Pons (tissue), 1 donor: ENCODE measurements around the gene ADAMTS13.
A peak's percentile ranks its signal among the peaks of the same experiment; 100 is the strongest.
"Not testable (repeated sequence)": the region's sequence is repeated elsewhere in the genome, so short reads cannot be mapped to it uniquely, and the experiment has no call there.

Experiments
- DNase-seq: peaks from one replicate; pipeline ENCODE4 v3.0.0-alpha.2; 2016; ENCODE audit warnings: low spot score

ADAMTS13 gene

DNA sequence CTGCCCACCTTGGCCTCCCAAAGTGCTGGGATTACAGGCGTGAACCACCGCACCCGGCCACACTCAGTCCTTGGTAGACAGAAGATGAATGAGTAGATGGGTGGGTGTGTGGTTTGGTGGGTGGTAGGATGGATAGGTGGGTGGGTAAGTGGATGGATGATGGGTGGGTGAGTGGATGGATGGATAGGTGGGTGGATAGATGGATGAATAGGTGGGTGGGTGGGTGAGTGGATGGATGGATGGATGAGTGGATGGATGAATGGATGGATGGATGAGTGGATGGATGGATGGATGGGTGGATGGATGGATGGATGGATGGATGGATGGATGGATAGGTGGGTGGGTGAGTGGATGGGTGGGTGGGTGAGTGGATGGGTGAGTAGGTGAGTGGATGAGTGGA is 29.9 kb upstream of the ADAMTS13 start:
- not testable (repeated sequence) for DNase-seq

DNA sequence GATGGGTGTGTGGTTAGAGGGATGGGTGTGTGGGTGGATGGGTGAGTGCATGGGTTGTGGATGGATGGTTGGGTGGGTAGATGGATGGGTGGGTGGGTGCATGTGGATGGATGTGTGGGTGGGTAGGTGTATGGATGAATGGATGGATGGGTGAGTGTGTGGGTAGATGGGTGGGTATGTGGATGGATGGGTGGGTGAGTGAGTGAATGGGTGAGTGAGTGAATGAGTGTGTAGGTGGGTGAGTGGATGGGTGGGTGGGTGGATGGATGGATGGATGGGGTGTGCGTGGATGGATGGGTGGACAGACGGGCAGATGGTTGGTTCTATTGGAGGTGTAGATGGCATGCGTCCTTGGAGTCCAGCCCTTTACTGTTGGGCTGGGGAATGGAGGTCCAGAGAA is 28.8 kb upstream of the ADAMTS13 start:
- no peak for DNase-seq

DNA sequence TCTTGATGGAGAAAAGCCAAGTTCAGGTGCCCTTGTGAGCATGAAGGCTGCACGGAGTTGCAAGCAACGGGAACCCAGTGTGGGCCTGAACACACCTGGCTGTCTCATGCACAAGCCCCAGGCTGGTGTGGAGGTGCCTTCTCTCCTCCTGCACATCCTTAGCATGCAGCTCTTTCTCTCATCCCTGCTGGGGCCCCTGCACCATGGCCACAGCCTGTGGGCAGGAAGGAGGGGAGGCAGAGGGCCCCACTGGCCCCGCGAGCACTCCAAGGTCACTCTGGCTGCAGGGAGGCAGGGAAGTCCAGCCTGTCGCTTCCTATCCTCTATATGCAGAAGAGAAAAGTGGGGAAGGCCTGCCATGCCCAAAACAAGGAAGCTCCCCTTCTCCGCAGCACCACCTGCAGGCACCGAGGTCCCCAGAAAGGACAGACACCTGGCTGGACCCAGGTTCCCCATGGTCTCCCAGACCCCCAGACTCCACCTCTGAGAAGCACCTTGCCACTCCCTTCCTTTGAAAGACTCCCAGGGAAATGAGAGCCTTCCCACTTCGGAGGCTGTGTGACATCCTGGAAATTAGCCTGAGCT is 27.4 kb upstream of the ADAMTS13 start:
- DNase-seq, result no peak

DNA sequence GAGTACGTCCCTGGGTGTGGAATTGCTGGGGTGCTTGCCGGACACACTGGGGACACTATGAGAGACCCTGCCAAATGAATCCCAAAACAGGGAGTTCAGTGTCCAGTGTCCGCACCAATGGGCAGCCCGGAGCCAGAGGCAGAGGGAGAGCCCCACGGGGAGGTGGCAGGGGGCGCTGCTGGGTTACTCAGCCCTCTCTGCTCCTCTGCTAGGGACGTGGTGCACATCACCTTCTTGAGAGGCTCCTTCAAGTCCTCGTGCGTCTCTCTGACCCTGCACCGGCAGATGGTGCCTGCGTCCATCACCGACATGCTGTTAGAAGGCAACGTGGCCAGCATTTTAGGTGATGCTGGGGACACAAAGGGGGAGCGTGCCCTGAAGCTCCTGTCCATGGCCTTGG is 25.2 kb upstream of the ADAMTS13 start:
- no peak for DNase-seq

DNA sequence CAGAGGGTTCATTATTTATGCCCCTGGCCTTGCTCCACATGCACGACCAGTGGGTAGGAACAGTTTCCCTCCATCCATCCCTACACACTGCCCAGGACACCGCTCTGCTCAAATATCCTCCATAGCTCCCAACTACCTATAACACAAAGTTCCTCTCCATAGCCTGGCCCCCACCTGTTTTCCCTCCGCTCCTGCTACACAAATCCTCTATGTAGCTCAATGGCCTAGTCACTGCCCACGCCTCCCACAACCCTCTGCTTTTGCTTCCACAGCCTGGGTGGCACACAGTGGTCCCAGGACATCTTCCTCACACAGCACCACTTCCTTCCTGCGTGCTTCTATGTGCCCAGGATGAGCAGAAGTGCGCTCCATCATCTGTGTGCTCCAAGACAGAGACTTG is 24.8 kb upstream of the ADAMTS13 start:
- no peak for DNase-seq

DNA sequence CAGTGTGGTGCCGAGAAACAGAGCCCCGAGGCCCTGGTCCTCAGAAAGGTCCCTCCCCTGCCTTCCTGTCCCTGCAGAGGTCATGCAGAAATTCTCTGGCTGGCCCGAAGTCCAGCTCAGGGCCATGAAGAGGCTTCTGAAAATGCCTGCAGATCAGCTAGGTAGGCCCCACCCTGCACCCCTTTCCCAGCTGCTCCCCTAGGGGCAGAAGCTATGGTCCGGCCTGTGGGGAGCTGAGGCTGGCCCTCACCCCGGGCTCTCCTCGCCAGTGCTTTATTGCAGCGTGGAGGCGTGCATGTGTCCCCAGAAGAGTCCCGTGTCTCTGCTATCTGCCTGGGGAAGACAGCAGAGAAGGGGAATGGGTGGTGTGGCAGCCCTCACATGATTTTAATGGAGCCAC is 24.3 kb upstream of the ADAMTS13 start:
- DNase-seq, result no peak

DNA sequence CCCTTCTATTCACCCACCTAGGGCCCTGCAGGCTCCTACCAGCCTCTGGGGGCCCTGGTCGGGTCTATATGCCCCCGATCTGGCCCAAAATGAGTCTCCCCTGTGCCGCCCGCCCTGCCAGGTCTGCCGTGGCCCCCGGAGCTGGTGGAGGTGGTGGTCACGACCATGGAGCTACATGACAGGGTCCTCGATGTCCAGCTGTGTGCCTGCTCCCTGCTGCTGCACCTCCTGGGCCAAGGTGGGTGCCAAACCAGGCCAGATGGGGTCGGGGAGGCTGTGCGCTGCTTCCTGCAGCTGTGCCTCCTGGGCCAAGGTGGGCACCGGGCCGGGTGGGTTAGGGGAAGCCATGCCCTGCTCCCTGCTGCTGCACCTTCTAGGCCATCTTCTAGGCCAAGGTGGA is 21.9 kb upstream of the ADAMTS13 start:
- DNase-seq, result no peak

DNA sequence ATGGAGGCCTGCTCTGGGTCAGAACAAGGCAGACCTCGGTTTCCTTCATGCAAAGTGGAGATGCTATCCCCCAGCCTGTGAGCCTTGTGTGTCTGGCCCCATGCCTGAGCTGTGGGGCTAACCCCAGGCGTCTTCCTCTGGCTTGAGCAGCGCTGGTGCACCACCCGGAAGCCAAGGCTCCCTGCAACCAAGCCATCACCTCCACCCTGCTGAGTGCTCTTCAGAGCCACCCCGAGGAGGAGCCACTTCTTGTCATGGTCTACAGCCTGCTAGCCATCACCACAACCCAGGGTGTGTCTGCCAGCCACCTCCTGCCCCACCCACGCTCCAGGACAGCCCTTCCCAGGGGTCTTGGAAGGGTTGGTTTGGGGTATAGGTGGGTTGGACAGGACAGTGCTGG is 20.6 kb upstream of the ADAMTS13 start:
- DNase-seq, result no peak

DNA sequence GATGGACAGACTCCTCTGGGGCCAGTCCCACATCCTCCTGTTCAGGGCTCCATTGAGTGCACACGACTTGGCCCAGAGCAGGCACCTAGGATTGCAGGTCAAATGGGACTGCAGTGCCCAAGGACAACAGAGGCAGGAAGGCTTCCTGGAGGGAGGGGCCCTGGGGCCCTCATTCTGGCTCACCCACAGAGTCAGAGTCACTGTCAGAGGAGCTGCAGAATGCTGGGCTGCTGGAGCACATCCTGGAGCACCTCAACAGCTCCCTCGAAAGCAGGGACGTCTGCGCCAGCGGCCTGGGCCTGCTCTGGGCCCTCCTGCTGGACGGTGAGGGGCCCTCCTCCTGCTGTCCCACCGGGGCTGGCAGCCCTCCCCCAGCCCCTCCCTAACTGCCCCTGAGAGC is 19.5 kb upstream of the ADAMTS13 start:
- DNase-seq, result no peak

DNA sequence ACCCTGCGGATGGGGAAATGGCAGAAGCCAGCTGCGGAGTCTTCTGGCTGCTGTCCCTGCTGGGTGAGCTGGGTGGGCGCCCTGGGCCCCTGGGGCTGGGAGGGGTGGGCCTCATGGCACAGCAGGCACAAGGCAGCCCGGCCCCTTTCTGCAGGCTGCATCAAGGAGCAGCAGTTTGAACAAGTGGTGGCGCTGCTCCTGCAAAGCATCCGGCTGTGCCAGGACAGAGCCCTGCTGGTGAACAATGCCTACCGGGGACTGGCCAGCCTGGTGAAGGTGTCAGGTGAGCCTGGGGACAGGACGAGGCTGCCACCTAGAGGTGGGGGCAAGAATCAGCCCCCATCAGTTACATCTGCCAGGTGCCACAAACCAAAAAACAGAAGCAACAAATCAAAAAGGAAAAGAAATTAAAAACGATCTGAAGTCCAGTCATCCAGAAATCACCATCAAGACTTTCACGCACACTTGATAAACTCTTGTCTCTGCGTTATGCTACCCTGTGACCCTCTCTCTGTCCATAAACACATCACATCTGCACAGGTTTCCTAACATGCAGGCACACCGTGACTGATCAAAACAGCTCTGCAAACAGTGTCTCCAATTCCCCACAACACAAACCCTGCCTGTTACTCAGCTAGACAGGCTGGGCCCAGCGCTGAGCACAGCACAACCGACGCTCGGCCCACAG is 18.3 kb upstream of the ADAMTS13 start:
- DNase-seq, result no peak

DNA sequence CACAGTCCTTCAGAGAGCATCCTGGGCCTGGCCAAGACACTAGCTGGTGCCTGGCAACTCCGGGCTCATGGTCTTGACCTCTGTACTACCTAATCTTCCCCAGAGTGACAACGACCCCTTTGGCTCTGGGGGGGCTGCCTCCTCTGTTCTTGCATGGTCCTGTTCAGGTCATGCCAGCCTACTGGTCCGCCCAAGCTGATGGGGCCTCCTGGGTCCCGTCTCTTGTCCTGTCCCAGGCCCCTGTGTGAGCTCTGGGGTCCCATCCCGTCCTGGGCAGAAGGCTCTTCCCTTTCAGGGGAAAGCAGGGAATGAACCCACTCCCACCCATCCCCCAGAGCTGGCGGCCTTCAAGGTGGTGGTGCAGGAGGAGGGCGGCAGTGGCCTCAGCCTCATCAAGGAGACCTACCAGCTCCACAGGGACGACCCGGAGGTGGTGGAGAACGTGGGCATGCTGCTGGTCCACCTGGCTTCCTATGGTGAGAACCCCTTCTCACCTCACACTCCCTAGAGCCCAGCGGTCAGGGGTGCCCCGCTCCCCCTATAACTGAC is 17.6 kb upstream of the ADAMTS13 start:
- no peak for DNase-seq

DNA sequence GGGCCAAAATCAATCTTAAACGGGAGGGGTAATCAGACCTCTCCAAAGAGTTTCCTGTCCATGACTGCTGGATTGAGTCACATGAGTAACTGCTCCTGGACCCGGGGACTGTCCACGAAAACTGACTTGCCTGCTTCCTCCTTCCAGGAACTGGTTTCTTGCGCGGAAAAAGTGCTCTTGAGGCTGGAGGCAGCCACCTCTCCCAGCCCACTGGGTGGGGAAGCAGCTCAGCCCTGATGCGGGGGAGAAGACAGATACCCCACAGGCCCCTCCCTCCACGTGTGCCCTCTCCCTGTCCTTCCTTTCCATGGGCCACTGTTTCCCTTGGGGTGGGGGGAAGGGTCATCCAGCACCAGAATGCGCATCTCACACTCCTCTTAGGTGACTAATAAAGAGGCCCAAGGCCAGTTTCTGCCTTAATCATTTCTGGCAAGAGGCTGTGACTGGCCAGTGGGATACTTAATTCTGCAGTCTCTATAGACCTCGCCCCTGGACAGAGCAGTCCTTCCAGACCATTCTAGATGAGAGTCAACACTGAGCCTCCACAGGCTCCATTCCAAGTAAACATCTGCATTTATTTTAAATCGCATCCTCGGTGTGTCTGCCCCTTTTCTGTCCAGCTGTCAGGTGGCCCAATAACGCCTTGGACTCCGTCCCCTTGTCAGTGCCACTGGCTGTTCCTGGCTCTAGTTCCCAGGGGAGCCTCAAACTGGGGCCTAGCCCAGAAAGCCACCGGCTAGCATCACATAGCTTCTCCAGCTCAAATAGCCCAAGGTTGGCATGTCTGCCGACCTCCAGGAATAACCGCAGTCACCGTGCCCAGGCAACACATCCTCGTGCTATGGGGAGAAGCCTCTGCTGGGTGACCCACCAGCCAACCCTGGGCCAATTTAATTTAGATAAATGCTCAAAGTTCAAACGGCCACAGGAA is 16.4 kb upstream of the ADAMTS13 start:
- DNase-seq, result no peak

DNA sequence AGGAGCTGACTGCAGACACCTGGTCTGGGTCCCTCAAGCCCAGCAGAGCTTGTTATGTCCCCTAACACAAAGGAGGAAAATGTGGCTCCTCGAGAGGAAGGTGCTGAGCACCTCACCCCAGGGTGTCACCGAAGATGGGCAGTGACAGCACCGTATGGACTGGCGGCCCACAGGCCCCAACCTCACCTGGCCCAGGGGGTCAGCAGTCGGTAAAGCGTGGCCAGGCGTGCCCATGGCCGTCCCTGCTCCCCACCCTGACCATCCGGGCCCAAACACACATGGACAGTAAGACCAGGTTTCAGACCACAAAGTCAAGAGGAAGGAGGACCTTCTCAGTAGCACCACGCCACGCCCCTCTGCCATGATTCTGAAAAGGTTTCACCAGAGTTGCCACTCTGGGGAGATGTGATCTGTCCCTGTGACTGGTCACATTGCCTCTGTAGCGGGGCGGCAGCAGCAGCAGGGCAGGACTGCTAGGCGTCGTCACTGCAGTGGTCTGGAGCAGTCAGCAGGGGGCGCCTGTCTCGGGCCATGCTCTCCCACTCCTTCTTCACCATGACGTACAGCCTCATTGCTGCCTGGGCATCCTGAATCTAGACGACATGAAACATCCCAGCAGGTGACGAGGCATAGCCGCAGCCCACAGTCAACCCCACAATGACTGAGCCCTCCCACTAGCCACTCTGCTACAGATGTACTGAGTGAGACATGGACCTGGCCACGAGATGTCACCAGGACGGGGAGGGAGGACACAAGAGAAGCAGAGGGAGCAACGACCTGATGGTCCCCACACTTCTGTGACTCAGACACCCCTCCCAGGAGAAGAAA is 15.5 kb upstream of the ADAMTS13 start:
- DNase-seq, result peak; percentile 57

DNA sequence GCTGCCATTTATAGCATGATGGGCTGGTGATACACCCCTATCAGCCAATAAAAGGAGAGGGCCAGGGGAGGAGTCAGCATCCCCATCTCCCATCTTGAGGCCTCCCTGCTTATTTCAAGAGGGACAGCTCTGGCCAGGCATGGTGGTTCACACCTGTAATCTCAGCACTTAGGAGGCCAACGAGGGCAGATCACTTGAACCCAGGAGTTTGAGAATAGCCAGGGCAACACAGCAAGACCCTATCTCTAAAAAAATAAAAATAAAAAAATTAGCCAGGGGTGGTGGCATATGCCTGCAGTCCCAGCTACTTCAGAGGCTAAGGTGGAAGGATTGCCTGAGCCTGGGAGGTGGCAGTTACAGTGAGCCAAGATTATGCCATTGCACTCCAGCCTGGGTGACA is 14.1 kb upstream of the ADAMTS13 start:
- DNase-seq, result no peak

DNA sequence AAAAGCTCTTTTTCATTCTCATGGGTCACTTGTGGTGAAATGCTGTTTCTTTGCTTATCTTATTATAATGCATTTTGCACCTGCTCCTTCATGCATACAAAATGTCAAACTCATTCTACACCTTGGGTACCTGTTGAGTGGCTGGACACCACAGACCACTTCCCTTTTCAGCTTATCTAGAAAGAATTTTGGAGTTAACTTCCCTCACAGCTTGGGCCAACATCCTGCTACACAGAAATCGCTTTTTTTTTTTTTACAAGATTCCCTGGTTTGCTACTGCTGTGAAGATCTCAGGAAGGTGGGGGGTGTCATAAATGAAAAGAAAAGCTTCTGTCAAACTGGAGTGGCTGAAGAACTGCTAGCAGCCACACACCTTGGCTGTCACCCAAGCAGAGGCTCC is 7.0 kb upstream of the ADAMTS13 start:
- no peak for DNase-seq

DNA sequence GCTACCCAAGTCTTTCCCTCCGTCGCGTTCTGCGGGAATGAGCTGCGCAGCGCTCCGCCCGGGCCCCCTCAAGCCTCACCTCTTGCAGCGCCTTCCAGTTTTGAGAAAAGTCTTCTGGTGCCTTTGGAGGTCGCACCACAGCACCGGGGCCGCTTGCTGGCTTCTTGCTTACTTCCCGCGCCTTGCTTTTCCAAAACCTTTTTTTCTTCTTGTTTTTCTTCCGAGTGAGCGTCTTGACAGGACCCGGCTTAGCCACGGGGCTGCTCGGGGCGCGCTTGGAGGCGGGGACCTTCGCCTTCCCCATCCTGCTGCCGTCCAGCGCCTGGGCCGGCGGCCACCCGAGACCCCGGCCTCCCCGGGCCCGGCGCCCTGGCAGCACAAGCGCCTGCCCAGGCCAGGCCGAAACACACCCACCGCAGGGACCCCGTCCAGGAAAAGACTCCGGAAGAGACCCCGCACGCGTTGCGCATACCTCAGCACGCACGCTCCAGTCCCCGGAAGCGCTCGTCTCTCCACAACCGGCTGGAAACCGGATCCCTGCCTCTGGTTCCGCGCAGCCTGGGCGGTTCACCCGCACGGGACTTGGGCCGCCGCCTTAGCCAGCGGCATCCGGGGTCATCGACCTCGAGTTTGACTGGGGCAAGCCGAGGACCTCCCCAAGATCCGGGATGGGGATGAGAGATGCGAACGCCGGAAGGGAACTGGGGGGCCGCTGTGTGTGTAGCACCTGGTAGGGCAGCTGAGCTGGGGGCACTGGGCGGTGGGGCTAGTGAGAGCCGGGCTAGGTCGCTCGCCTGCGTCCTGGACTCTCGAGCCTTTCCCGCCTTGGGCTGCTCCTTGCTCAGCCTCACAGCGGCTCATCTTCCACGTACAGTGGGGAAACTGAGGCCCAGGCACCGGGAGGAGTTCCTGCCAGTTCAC is 4.4 kb upstream of the ADAMTS13 start, which contains the start of gene REXO4:
Gene REXO4, minus strand, starts transcription at position 470 of the 921 bp plus-strand sequence. Its CDS starts 166 bp downstream, at position 304.
- DNase-seq, result peak; percentile 46

DNA sequence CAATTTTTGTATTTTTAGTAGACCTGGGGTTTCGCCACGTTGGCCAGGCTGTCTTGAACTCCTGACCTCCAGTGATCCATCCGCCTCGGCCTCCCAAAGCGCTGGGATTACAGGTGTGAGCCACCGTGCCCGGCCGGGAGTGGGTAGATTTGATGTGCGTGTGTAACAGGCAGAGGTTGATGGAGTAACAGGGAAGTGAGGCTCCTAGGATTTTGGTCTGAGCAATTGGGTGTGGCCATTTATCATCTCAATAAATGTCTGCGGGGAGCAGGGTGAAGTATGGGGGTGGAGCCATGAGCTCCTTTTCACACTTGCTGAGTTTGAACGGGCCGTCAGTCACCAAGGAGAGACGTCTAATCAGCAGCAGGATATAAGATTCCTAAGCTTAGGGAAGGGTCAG is 3.2 kb upstream of the ADAMTS13 start:
- no peak for DNase-seq

DNA sequence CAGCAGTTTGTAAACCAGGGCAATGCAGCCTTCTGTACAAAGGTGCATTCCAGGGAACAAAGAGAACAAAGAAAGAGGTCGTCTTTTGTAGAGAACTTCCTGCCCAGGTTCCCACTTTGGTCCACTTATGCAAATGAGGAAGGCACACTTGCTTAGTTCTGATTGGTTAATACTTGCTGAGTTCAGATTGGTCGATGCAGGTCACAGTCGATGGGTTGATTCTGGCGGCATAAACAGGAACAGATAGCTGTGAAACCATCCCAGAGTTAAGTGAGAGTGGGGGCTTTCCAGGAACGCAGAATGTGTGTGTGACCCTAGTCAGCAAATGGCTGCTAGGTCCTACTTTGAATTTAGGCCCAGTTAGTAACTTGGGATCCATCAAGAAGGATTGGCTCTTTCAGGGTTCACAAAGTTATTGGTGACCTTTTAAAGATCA is 1.8 kb upstream of the ADAMTS13 start:
- no peak for DNase-seq

DNA sequence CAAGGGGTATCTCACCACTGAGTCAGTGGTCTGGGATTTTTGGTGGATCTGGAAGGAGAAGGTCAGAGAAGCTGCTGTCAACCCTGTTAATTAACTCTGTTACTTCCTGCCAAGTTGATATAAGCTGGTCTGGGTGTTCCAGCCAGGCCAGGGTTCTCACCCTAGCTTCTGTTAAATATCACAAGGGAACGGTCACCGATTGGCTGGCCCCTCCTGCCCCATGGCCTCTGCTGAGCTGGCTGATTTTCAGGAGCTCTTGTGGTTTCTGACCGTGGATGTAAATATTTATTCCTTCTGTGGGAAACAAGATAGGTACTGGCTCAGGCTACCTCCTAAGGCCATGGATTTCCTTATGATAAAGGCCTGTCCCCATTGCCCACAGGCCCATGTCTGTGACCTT is 1.0 kb downstream of the ADAMTS13 start:
- no peak for DNase-seq

DNA sequence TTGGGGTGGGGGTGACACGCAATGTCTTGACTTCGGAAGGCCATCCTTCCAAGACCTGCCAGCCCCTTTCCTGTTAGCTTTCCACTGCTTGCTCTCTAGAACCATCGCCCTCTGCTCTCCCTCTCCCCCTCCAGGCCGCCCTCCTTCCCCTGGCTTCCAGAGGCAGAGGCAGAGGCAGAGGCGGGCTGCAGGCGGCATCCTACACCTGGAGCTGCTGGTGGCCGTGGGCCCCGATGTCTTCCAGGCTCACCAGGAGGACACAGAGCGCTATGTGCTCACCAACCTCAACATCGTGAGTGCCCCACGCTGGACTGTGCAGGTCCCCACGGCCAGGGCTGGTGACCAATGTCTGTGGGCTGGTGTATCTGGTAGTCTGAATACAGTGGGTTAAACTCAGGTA is 2.0 kb downstream of the ADAMTS13 start:
- DNase-seq, result no peak
